ENCODE data around the gene LUM. TPM values are rescaled to one million over a fixed set of nuclear protein-coding genes. Genes with fewer than 3 reads are reported as not detected.

Gene LUM
- total and polyA plus RNA-seq, 2 experiments from 2014 or later = 0.27 TPM; not detected in 1

- Histone ChIP-seq H3K27ac (ENCODE audit: low read depth) (no peak overlapping the region), H3K4me3 (no peak overlapping the region), H3K36me3 (ENCODE audit: insufficient read depth) (no peaks in the 10 kb centered on the region), H3K4me2 (no peak overlapping the region), H3K9me2 (ENCODE audit: insufficient read depth) (no peaks in the 10 kb centered on the region), H3K27me3 (ENCODE audit: insufficient read depth) (no peaks in the 10 kb centered on the region), H4K20me1 (replicated peaks; ENCODE audit: insufficient read depth) (no peaks in the 10 kb centered on the region), H3K4me1 (ENCODE audit: insufficient read depth) (no peaks in the 10 kb centered on the region), H3K79me2 (replicated peaks; ENCODE audit: insufficient read depth) (no peaks in the 10 kb centered on the region), H2AFZ (no peak overlapping the region), H3F3A (replicated peaks; ENCODE audit: low read depth) (no peaks in the 10 kb centered on the region)
- H3K27ac Mint-ChIP-seq = no peak overlapping the region
- H3K27me3 Mint-ChIP-seq (ENCODE audit: insufficient read depth, low read depth, poor library complexity) = peaks cover 1% of the 10 kb centered on the region
- no peaks in the 10 kb centered on the region for H3K4me1 Mint-ChIP-seq
- no peak overlapping the region for H3K4me3 Mint-ChIP-seq
- TF ChIP-seq, protein P1, sequence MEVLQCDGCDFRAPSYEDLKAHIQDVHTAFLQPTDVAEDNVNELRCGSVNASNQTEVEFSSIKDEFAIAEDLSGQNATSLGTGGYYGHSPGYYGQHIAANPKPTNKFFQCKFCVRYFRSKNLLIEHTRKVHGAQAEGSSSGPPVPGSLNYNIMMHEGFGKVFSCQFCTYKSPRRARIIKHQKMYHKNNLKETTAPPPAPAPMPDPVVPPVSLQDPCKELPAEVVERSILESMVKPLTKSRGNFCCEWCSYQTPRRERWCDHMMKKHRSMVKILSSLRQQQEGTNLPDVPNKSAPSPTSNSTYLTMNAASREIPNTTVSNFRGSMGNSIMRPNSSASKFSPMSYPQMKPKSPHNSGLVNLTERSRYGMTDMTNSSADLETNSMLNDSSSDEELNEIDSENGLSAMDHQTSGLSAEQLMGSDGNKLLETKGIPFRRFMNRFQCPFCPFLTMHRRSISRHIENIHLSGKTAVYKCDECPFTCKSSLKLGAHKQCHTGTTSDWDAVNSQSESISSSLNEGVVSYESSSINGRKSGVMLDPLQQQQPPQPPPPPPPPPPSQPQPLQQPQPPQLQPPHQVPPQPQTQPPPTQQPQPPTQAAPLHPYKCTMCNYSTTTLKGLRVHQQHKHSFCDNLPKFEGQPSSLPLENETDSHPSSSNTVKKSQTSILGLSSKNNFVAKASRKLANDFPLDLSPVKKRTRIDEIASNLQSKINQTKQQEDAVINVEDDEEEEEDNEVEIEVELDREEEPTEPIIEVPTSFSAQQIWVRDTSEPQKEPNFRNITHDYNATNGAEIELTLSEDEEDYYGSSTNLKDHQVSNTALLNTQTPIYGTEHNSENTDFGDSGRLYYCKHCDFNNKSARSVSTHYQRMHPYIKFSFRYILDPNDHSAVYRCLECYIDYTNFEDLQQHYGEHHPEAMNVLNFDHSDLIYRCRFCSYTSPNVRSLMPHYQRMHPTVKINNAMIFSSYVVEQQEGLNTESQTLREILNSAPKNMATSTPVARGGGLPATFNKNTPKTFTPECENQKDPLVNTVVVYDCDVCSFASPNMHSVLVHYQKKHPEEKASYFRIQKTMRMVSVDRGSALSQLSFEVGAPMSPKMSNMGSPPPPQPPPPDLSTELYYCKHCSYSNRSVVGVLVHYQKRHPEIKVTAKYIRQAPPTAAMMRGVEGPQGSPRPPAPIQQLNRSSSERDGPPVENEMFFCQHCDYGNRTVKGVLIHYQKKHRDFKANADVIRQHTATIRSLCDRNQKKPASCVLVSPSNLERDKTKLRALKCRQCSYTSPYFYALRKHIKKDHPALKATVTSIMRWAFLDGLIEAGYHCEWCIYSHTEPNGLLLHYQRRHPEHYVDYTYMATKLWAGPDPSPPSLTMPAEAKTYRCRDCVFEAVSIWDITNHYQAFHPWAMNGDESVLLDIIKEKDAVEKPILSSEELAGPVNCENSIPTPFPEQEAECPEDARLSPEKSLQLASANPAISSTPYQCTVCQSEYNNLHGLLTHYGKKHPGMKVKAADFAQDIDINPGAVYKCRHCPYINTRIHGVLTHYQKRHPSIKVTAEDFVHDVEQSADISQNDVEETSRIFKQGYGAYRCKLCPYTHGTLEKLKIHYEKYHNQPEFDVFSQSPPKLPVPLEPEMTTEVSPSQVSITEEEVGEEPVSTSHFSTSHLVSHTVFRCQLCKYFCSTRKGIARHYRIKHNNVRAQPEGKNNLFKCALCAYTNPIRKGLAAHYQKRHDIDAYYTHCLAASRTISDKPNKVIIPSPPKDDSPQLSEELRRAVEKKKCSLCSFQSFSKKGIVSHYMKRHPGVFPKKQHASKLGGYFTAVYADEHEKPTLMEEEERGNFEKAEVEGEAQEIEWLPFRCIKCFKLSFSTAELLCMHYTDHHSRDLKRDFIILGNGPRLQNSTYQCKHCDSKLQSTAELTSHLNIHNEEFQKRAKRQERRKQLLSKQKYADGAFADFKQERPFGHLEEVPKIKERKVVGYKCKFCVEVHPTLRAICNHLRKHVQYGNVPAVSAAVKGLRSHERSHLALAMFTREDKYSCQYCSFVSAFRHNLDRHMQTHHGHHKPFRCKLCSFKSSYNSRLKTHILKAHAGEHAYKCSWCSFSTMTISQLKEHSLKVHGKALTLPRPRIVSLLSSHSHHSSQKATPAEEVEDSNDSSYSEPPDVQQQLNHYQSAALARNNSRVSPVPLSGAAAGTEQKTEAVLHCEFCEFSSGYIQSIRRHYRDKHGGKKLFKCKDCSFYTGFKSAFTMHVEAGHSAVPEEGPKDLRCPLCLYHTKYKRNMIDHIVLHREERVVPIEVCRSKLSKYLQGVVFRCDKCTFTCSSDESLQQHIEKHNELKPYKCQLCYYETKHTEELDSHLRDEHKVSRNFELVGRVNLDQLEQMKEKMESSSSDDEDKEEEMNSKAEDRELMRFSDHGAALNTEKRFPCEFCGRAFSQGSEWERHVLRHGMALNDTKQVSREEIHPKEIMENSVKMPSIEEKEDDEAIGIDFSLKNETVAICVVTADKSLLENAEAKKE (CRISPR knock-in tag; IDR thresholded peaks at IDR 0.05) = no peak
- TF ChIP-seq REST (IDR thresholded peaks at IDR 0.05; ENCODE audit: unreplicated experiment) (no peak), NANOG (IDR thresholded peaks at IDR 0.05; ENCODE audit: borderline replicate concordance) (no peak), JUNB (IDR thresholded peaks at IDR 0.05; ENCODE audit: unreplicated experiment) (no peak), CREB1 (CRISPR knock-in tag; IDR thresholded peaks at IDR 0.05; ENCODE audit: low read depth) (no peak), ZNF114 (CRISPR knock-in tag; IDR thresholded peaks at IDR 0.05) (no peak), EZH2 (IDR thresholded peaks at IDR 0.05; ENCODE audit: low read depth, unreplicated experiment) (no peak), EZH2phosphoT487 (IDR thresholded peaks at IDR 0.05; ENCODE audit: unreplicated experiment) (no peak), STAT1 (IDR thresholded peaks at IDR 0.05; ENCODE audit: unreplicated experiment) (no peak), ZNF331 (CRISPR knock-in tag; IDR thresholded peaks at IDR 0.05; ENCODE audit: low read depth) (no peak), POLR2AphosphoS5 (IDR thresholded peaks at IDR 0.05; ENCODE audit: low read depth) (no peak)
- TF ChIP-seq, protein P2, sequence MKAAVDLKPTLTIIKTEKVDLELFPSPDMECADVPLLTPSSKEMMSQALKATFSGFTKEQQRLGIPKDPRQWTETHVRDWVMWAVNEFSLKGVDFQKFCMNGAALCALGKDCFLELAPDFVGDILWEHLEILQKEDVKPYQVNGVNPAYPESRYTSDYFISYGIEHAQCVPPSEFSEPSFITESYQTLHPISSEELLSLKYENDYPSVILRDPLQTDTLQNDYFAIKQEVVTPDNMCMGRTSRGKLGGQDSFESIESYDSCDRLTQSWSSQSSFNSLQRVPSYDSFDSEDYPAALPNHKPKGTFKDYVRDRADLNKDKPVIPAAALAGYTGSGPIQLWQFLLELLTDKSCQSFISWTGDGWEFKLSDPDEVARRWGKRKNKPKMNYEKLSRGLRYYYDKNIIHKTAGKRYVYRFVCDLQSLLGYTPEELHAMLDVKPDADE (IDR thresholded peaks at IDR 0.05) = no peak
- TF ChIP-seq, protein P3, sequence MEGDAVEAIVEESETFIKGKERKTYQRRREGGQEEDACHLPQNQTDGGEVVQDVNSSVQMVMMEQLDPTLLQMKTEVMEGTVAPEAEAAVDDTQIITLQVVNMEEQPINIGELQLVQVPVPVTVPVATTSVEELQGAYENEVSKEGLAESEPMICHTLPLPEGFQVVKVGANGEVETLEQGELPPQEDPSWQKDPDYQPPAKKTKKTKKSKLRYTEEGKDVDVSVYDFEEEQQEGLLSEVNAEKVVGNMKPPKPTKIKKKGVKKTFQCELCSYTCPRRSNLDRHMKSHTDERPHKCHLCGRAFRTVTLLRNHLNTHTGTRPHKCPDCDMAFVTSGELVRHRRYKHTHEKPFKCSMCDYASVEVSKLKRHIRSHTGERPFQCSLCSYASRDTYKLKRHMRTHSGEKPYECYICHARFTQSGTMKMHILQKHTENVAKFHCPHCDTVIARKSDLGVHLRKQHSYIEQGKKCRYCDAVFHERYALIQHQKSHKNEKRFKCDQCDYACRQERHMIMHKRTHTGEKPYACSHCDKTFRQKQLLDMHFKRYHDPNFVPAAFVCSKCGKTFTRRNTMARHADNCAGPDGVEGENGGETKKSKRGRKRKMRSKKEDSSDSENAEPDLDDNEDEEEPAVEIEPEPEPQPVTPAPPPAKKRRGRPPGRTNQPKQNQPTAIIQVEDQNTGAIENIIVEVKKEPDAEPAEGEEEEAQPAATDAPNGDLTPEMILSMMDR (conservative IDR thresholded peaks at IDR 0.05; ENCODE audit: low read depth in 2 of 2) = no peak
- H3K9me3 Mint-ChIP-seq = no peaks in the 10 kb centered on the region
- ATAC-seq (no peak), DNase-seq (ENCODE audit: low spot score) (no peak)
- no peaks in the 10 kb centered on the region for H3K36me3 Mint-ChIP-seq (ENCODE audit: low read depth)
Observed at GRCh38 chr12:91129662-91130362, 18.5 kb upstream of the LUM start.

Data from GM23338 (cell line).